ENCODE measurements around the gene LENG9. TPM values are rescaled to one million over a fixed set of nuclear protein-coding genes. Genes with fewer than 3 reads are reported as not detected.

LENG9 gene
- total RNA-seq, 2 donors from 2014 or later, result 18.2 to 24.6 TPM

GRCh38 chr19:54458648-54459281, 4.8 kb downstream of the LENG9 start:
- intact Hi-C loops (cut with DNase I), result no loop called here
- H3K4me3 ChIP-seq, result no peak overlapping the region
- no peak overlapping the region for H3K27ac ChIP-seq
- no peaks in the 10 kb centered on the region for H3K9me3 ChIP-seq
- no peak for TF ChIP-seq CTCF (IDR thresholded peaks at IDR 0.05)
- H3K27me3 ChIP-seq, result no peaks in the 10 kb centered on the region
- no peak for DNase-seq
- no peak overlapping the region for H3K9ac ChIP-seq (ENCODE audit: low read depth in 2 of 2, low read length in 2 of 2)
- peaks cover 26% of the 10 kb centered on the region for H3K36me3 ChIP-seq
- peaks cover 11% of the 10 kb centered on the region for H3K4me1 ChIP-seq

- no peak for DNase-seq
- peaks cover 11% of the 10 kb centered on the region for H3K4me1 ChIP-seq
Measured at GRCh38 chr19:54457773-54458647, 5.6 kb downstream of the LENG9 start.

GRCh38 chr19:54456423-54457373, 6.9 kb downstream of the LENG9 start:
- Histone ChIP-seq H3K36me3 (peaks cover 47% of the 10 kb centered on the region), H3K9ac (ENCODE audit: low read depth in 2 of 2, low read length in 2 of 2) (no peak overlapping the region), H3K27me3 (no peaks in the 10 kb centered on the region), H3K4me3 (no peak overlapping the region), H3K4me1 (peaks cover 2% of the 10 kb centered on the region), H3K9me3 (no peaks in the 10 kb centered on the region), H3K27ac (no peak overlapping the region)
- TF ChIP-seq CTCF (IDR thresholded peaks at IDR 0.05), result no peak
- no peak for DNase-seq
- intact Hi-C loops (cut with DNase I), result no loop called here

More at GRCh38 chr19:54457773-54458647, 5.6 kb downstream of the LENG9 start:
- no peaks in the 10 kb centered on the region for H3K27me3 ChIP-seq
- H3K4me3 ChIP-seq, result no peak overlapping the region
- TF ChIP-seq CTCF (IDR thresholded peaks at IDR 0.05), result no peak
- intact Hi-C loops (cut with DNase I), result no loop called here
- no peak overlapping the region for H3K9ac ChIP-seq (ENCODE audit: low read depth in 2 of 2, low read length in 2 of 2)
- no peaks in the 10 kb centered on the region for H3K9me3 ChIP-seq
- no peak overlapping the region for H3K27ac ChIP-seq
- peaks cover 34% of the 10 kb centered on the region for H3K36me3 ChIP-seq

- H3K27ac ChIP-seq, result no peak overlapping the region
- no peak for DNase-seq
- peaks cover 3% of the 10 kb centered on the region for H3K4me1 ChIP-seq
- no peak for TF ChIP-seq CTCF (IDR thresholded peaks at IDR 0.05)
- H3K4me3 ChIP-seq, result no peak overlapping the region
- H3K27me3 ChIP-seq, result no peaks in the 10 kb centered on the region
- peaks cover 48% of the 10 kb centered on the region for H3K36me3 ChIP-seq
- H3K9me3 ChIP-seq, result no peaks in the 10 kb centered on the region
- intact Hi-C loops (cut with DNase I), result no loop called here
- H3K9ac ChIP-seq (ENCODE audit: low read depth in 2 of 2, low read length in 2 of 2), result no peak overlapping the region
Measured at GRCh38 chr19:54455786-54456422, 7.7 kb downstream of the LENG9 start.
